Smooth muscle cell (in vitro differentiated cells): ENCODE data around the gene EIF3A. TPM values are rescaled to one million over a fixed set of nuclear protein-coding genes. Genes with fewer than 3 reads are reported as not detected.
"Not testable (repeated sequence)": the region's sequence is repeated elsewhere in the genome, so short reads cannot be mapped to it uniquely, and the experiment has no call there.

Source experiments
- DNase-seq: peaks from one replicate; lab custom pipeline; 2025; ENCODE audit not compliant: unreplicated experiment; lab: John Stamatoyannopoulos, UW
- H2AFZ ChIP-seq: fragments of 200-600 bp; sonication (generic); 2 replicates; pipeline ENCODE4 v1.6.0; 2016; ENCODE audit warnings: antibody characterized with exemption, low read depth, mild to moderate bottlenecking
- H3F3A ChIP-seq: fragments of 200-600 bp; sonication (generic); 2 replicates; pipeline ENCODE4 v1.6.0; 2017; ENCODE audit warnings: antibody characterized with exemption, low read depth
- H3K27ac ChIP-seq: fragments of 200-600 bp; sonication (generic); 2 replicates; pipeline ENCODE4 v1.5.1; 2016; ENCODE audit warnings: low read depth, mild to moderate bottlenecking
- H3K27me3 ChIP-seq: fragments of 200-600 bp; sonication (generic); 2 replicates; pipeline ENCODE4 v1.6.1; 2016; ENCODE audit warnings: low read depth, mild to moderate bottlenecking
- H3K36me3 ChIP-seq: fragments of 200-600 bp; sonication (generic); 2 replicates; pipeline ENCODE4 v1.5.1; 2016; ENCODE audit warnings: low read depth
- H3K4me1 ChIP-seq: fragments of 200-600 bp; sonication (generic); 2 replicates; pipeline ENCODE4 v1.5.1; 2016; ENCODE audit warnings: low read depth
- H3K4me2 ChIP-seq: fragments of 200-600 bp; sonication (generic); 2 replicates; pipeline ENCODE4 v1.6.0; 2016; ENCODE audit warnings: mild to moderate bottlenecking
- H3K4me3 ChIP-seq: fragments of 200-600 bp; sonication (generic); 2 replicates; pipeline ENCODE4 v1.5.1; 2016; ENCODE audit warnings: mild to moderate bottlenecking
- H3K79me2 ChIP-seq: fragments of 200-600 bp; sonication (generic); 2 replicates; pipeline ENCODE4 v1.6.0; 2016; ENCODE audit warnings: low read depth, mild to moderate bottlenecking
- H3K9ac ChIP-seq: fragments of 200-600 bp; sonication (generic); 2 replicates; pipeline ENCODE4 v1.6.0; 2016; ENCODE audit warnings: low read depth
- H3K9me3 ChIP-seq: fragments of 200-600 bp; sonication (generic); replicated peaks from 2 replicates; pipeline ENCODE4 v1.5.1; 2016; ENCODE audit warnings: low read depth
- H4K20me1 ChIP-seq: fragments of 200-600 bp; sonication (generic); 2 replicates; pipeline ENCODE4 v1.6.0; 2016; ENCODE audit warnings: low read depth
- CTCF ChIP-seq: fragments of 200-600 bp; sonication (generic); IDR thresholded peaks from 2 replicates; pipeline ENCODE4 v1.5.1; 2017; ENCODE audit warnings: borderline replicate concordance, mild to moderate bottlenecking, antibody characterized with exemption; ENCODE audit not compliant: insufficient read depth, poor library complexity, severe bottlenecking
- WGBS: methylation state at CpG from one replicate; pipeline ENCODE4 v1.1.7; 2016; ENCODE audit warnings: low lambda C conversion rate; 5-methylcytosine and 5-hydroxymethylcytosine counted together
- polyA plus RNA-seq: library from polyadenylated mRNA; unstranded; fragments of >200 nt; fragmentation: Nextera tagmentation; extraction: Ambion mirVana; gene quantifications from 2 replicates; pipeline ENCODE4 v1.2.1, GENCODE V29; 2016
- total RNA-seq: library from RNA; depleted of rRNA; stranded (reverse); fragments of >200 nt; gene quantifications from 2 replicates; pipeline ENCODE4 v1.2.3, GENCODE V29; 2014

Gene EIF3A
- total and polyA plus RNA-seq, 2 experiments from 2014 or later, result 37.9 to 95.0 TPM

GRCh38 chr10:119030421-119031250 is 50.0 kb downstream of the EIF3A start:
- H3K9me3 ChIP-seq, result no peaks in the 10 kb centered on the region
- peaks cover 47% of the 10 kb centered on the region for H4K20me1 ChIP-seq
- H3K9ac ChIP-seq, result peak overlapping the region; percentile 29
- no peak overlapping the region for H3K27ac ChIP-seq
- peak overlapping the region; percentile 65 for H3K4me3 ChIP-seq
- peaks cover 14% of the 10 kb centered on the region for H3K4me1 ChIP-seq
- H3K79me2 ChIP-seq, result no peaks in the 10 kb centered on the region
- H3K27me3 ChIP-seq, result no peaks in the 10 kb centered on the region
- DNase-seq, result no peak
- no peaks in the 10 kb centered on the region for H3F3A ChIP-seq
- H3K36me3 ChIP-seq, result peaks cover 10% of the 10 kb centered on the region
- peak overlapping the region; percentile 99 for H3K4me2 ChIP-seq
- H2AFZ ChIP-seq, result no peak overlapping the region
- no peak for TF ChIP-seq CTCF
- 7% methylated on average over 55 of the region's 65 CpGs for whole genome bisulfite sequencing

GRCh38 chr10:119029613-119030420 is 50.8 kb downstream of the EIF3A start, which contains the start of gene NANOS1:
NANOS1 (plus strand) TSS chr10:119029714; CDS start chr10:119029802, 88 bp downstream.
- H3K4me1 ChIP-seq, result peaks cover 14% of the 10 kb centered on the region
- H3K27me3 ChIP-seq, result no peaks in the 10 kb centered on the region
- no peaks in the 10 kb centered on the region for H3F3A ChIP-seq
- H4K20me1 ChIP-seq, result peaks cover 46% of the 10 kb centered on the region
- WGBS, result under 1% methylated on average over 39 of the region's 136 CpGs
- H3K9ac ChIP-seq, result peak within 1 kb of the TSS; percentile 29
- no peak within 1 kb of the TSS for H3K27ac ChIP-seq
- no peaks in the 10 kb centered on the region for H3K79me2 ChIP-seq
- peak within 1 kb of the TSS; percentile 65 for H3K4me3 ChIP-seq
- TF ChIP-seq CTCF, result no peak
- peaks cover 9% of the 10 kb centered on the region for H3K36me3 ChIP-seq
- peak within 1 kb of the TSS; percentile 99 for H3K4me2 ChIP-seq
- no peak within 1 kb of the TSS for H2AFZ ChIP-seq
- H3K9me3 ChIP-seq, result no peaks in the 10 kb centered on the region
- no peak for DNase-seq

- Histone ChIP-seq H3K4me2 (peak overlapping the region; percentile 80), H3K9ac (no peak overlapping the region), H3K27me3 (no peaks in the 10 kb centered on the region), H3K79me2 (no peaks in the 10 kb centered on the region), H3F3A (no peaks in the 10 kb centered on the region), H3K4me1 (peaks cover 14% of the 10 kb centered on the region), H4K20me1 (peaks cover 38% of the 10 kb centered on the region), H3K36me3 (peaks cover 4% of the 10 kb centered on the region), H3K27ac (no peak overlapping the region), H3K4me3 (peak overlapping the region; percentile 38), H2AFZ (no peak overlapping the region), H3K9me3 (no peaks in the 10 kb centered on the region)
- TF ChIP-seq CTCF, result peak; percentile 10
- WGBS, result 7% methylated on average over 41 of the region's 68 CpGs
- peak; percentile 68 for DNase-seq
Observed at GRCh38 chr10:119028900-119029612, 51.6 kb downstream of the EIF3A start.

GRCh38 chr10:119028445-119028899 is 52.1 kb downstream of the EIF3A start:
- 63% methylated on average over 10 of the region's 10 CpGs for WGBS
- not testable (repeated sequence) for H3K27ac ChIP-seq, H3K9ac ChIP-seq, DNase-seq, H2AFZ ChIP-seq, H3K27me3 ChIP-seq, H3K36me3 ChIP-seq, H3K79me2 ChIP-seq, H3K4me2 ChIP-seq, H3F3A ChIP-seq, H3K9me3 ChIP-seq
- peaks cover 17% of the 10 kb centered on the region for H3K4me1 ChIP-seq
- H4K20me1 ChIP-seq, result peaks cover 32% of the 10 kb centered on the region
- H3K4me3 ChIP-seq, result peak overlapping the region; percentile 38
